Measurements from ENCODE around the gene SERINC2.
"Not testable (repeated sequence)": the region's sequence is repeated elsewhere in the genome, so short reads cannot be mapped to it uniquely, and the experiment has no call there.

SERINC2 gene

GRCh38 chr1:31434979-31435378 is 22.0 kb downstream of the SERINC2 start:
- no peak for DNase-seq

GRCh38 chr1:31435471-31436409 is 22.7 kb downstream of the SERINC2 start:
- no peak for DNase-seq

GRCh38 chr1:31436596-31437432 is 23.8 kb downstream of the SERINC2 start:
- DNase-seq, result no peak

- no peak for DNase-seq
These were observed 24.5 kb downstream of the SERINC2 start for GRCh38 chr1:31437433-31438037.

GRCh38 chr1:31439276-31439675 is 26.3 kb downstream of the SERINC2 start:
- no peak for DNase-seq

- no peak for DNase-seq
These were observed 28.1 kb downstream of the SERINC2 start for GRCh38 chr1:31441073-31441472.

GRCh38 chr1:31441558-31441957 is 28.5 kb downstream of the SERINC2 start:
- DNase-seq, result no peak

- no peak for DNase-seq
These were observed 29.1 kb downstream of the SERINC2 start for GRCh38 chr1:31441970-31442647.

- no peak for DNase-seq
These were observed 29.6 kb downstream of the SERINC2 start for GRCh38 chr1:31442648-31442994.

GRCh38 chr1:31443673-31444072 is 30.7 kb downstream of the SERINC2 start:
- DNase-seq, result no peak

- no peak for DNase-seq
These were observed 31.9 kb downstream of the SERINC2 start for GRCh38 chr1:31444725-31445448.

GRCh38 chr1:31445951-31446350 is 32.9 kb downstream of the SERINC2 start:
- DNase-seq, result no peak

GRCh38 chr1:31447210-31447609 is 34.2 kb downstream of the SERINC2 start:
- DNase-seq, result no peak

GRCh38 chr1:31453384-31454079 is 40.5 kb downstream of the SERINC2 start:
- no peak for DNase-seq

GRCh38 chr1:31458287-31458896 is 45.4 kb downstream of the SERINC2 start:
- DNase-seq, result no peak

- no peak for DNase-seq
These were observed 47.0 kb downstream of the SERINC2 start for GRCh38 chr1:31460027-31460426.

- DNase-seq, result no peak
These were observed 54.1 kb downstream of the SERINC2 start for GRCh38 chr1:31467005-31467674.

GRCh38 chr1:31470794-31471315 is 57.8 kb downstream of the SERINC2 start:
- no peak for DNase-seq

GRCh38 chr1:31471452-31472313 is 58.7 kb downstream of the SERINC2 start:
- not testable (repeated sequence) for DNase-seq

Measured in fibroblast of skin of abdomen (primary cell).